Fibroblast of mammary gland (primary cell): ENCODE measurements around the gene ATRIP.
"Not testable (repeated sequence)": the region's sequence is repeated elsewhere in the genome, so short reads cannot be mapped to it uniquely, and the experiment has no call there.

Source experiments
- DNase-seq: peaks from one replicate; pipeline ENCODE4 v3.0.0-alpha.2; 2010; ENCODE audit warnings: low read depth
- H3K4me3 ChIP-seq: 2 replicates; pipeline ENCODE4 v1.5.1; 2011; ENCODE audit warnings: low read depth, mild to moderate bottlenecking, low read length, moderate library complexity; ENCODE audit not compliant: control insufficient read depth
- TF ChIP-seq, protein P1 (sequence below): conservative IDR thresholded peaks from 2 replicates; pipeline ENCODE4 v1.5.1; 2011; ENCODE audit warnings: low read depth, low read length, inconsistent platforms; ENCODE audit not compliant: control insufficient read depth, insufficient read depth

Gene ATRIP

DNA sequence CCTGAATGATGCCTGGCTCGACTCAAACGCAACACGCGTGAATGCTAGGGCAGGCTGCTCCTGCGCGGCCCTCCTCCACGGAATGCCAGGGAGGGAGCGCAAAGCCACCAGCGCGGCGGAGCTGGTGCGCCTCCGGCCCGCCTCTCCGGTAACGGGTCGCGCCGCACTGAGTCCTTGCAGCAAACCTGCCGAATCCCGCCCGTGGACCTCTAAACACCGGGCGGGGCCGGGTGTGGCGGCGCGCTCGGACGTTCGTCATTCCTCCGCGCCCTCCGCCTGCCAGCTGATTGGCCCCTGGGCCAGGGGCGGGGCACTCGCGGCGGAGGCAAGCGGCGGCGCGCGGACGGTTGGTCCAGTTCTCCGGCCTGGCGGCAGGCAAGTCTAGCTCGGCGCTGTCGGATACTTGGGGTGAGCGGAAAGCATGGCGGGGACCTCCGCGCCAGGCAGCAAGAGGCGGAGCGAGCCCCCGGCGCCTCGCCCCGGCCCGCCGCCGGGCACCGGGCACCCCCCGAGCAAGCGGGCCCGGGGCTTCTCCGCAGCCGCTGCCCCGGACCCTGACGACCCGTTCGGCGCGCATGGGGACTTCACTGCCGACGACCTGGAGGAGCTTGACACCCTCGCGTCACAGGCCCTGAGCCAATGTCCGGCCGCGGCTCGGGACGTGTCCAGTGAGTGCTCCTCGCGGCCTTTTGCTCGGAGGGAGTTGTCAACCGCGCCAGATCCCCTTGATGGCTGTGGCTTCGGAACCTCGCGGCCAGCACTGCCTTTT lies at the start of gene ATRIP:
ATRIP (plus strand) TSS at position 313 of the 769 bp plus-strand sequence; CDS start at position 422, 109 bp downstream.
- H3K4me3 ChIP-seq, result peak within 1 kb of the TSS; percentile 87
- TF ChIP-seq, protein P1, sequence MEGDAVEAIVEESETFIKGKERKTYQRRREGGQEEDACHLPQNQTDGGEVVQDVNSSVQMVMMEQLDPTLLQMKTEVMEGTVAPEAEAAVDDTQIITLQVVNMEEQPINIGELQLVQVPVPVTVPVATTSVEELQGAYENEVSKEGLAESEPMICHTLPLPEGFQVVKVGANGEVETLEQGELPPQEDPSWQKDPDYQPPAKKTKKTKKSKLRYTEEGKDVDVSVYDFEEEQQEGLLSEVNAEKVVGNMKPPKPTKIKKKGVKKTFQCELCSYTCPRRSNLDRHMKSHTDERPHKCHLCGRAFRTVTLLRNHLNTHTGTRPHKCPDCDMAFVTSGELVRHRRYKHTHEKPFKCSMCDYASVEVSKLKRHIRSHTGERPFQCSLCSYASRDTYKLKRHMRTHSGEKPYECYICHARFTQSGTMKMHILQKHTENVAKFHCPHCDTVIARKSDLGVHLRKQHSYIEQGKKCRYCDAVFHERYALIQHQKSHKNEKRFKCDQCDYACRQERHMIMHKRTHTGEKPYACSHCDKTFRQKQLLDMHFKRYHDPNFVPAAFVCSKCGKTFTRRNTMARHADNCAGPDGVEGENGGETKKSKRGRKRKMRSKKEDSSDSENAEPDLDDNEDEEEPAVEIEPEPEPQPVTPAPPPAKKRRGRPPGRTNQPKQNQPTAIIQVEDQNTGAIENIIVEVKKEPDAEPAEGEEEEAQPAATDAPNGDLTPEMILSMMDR, result no peak
- DNase-seq, result peak; percentile 75

DNA sequence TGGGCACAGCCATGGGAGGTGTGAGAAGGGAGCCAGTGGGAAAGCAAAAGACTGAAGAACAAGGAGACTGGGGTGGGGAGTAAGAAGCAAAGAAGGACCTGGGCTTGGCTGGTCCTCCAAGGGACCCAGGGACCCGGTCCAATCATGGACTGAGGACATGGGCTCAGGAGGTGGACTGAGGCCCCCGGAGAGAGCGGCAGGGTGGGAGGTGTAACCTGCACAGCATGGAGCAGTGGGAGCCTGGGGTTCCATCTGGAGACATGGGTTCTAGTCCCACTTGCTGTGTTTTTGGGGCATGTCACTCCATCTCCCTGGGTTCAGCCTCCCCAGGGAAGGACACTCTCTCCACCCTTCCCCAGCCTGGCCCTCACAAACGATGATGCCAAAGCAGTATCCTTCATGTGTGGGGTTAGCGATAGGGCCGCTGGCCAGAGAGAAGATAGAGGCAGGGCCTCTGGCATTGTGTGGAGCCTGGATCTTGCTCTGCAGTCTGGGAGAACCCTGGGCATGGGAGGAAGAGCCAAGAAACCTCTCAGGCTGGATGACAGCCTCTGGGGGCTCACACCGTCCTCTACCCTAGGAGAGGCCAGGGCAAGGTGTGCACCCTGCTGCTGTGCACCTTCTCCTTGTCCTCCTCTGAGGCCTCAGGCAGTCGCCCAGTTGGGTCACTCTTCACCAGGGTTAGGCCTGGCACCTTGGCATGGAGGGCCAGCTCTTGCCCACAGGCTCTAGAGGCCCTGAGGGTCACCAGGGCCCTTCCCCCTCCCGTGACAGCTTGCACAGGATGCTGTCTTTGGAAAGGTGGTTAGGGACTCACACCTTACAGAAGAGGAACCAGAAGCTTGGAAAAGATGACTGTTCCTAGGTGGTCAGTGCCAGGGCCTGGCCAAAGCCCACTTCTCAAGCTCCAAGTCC lies 48.5 kb upstream of the ATRIP start:
- TF ChIP-seq, protein P1, result no peak

DNA sequence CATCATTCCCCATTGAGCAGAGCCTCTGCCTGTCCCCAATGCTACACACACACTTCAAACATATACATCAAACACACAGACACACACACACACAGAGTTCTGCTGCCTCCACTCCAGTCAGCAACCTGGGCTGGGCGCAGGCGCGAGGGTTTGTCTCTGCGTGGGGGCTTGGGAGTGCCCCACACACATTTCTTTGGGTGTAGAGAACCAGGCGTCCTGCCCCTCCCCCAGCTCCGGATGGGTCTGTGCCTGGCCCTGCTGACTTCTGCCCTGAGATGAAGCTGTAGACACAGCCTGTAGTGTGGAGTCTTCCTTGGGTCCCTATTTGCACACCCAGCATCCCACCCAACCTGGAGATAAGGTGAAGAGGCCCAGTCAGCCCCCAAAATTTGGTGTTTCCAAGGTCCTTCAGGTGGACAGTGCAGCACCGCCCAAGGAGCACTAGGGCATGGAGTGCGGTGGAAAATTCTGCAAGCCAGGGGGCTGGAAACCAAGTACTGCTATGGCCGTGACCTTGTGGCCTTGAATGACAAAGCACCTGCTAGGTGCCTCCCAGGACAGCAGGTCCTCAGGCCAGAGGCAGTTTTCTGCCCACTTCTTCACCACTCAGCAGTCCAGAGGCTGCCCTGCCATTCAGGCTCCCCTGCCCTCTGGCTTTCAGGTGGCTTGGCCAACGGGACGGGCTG lies 47.7 kb upstream of the ATRIP start:
- no peak for DNase-seq
- TF ChIP-seq, protein P1, result no peak
- no peak overlapping the region for H3K4me3 ChIP-seq

More for the DNA sequence above, 48.5 kb upstream of the ATRIP start:
- H3K4me3 ChIP-seq, result no peak overlapping the region
- DNase-seq, result no peak

DNA sequence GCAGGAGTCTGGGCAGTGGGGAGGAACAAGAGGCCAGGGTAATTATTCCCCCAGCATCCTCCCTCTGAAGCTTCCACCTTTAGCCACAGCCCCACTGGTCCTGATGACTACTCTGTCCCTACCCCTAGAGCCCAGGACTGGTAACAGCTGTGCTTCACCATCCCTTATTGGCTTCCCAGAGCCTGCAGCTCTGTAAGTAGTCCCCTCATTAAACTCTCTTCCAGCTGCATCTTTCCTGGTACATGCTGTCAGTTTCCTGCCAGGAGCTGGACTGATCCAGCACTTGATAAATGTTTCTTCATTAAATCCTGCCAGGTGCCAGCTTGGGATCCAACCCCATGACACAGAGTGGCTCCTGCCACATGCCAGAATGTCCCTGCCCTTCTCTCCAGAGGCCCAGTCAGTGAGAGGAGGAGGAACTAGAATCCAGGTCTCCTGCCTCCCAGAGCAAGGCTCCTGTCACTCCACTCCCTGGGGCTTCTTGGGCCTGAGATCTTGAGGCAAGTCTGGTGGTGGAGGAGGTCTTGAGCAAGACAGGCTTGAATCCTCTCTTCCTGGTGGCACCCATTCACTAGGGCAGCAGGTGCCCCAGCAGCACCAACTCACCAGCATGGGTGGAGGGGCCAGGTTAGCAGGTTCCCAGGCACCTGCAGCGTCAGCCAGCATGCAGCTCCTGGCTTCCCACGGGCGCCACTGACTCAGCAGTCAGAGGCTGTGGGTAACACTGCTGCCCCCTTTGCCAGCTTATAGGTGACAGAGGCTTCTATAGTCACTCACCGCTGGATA lies 47.0 kb upstream of the ATRIP start:
- H3K4me3 ChIP-seq, result no peak overlapping the region
- TF ChIP-seq, protein P1, result no peak
- no peak for DNase-seq

DNA sequence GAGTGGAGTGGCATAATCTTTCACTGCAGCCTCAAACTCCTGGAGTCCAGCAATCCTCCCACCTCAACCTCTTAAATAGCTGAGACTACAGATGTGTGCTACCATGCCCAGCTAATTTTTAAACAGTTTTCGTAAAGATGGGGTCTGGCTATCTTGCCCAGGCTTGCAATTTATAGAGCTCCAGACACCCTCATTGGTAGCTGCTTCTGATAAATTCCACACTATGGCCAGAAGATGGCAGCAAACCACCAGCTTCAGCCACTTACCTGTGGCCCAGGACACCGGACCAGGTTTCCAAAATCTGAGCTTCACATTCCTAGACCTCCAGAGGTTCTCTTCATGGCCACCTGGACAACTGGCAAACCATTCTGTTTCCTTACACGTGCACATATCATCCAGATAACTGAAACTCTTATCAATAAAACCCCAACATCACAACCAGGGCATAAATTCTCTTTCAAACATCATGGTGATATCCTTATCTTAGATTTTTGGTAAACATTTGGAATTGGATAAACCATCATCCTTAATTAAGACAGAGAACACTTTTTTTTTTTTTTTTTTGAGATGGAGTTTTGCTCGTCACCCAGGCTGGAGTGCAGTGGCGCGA lies 45.6 kb upstream of the ATRIP start:
- DNase-seq, result peak; percentile 66
- no peak overlapping the region for H3K4me3 ChIP-seq
- TF ChIP-seq, protein P1, result peak; percentile 86

DNA sequence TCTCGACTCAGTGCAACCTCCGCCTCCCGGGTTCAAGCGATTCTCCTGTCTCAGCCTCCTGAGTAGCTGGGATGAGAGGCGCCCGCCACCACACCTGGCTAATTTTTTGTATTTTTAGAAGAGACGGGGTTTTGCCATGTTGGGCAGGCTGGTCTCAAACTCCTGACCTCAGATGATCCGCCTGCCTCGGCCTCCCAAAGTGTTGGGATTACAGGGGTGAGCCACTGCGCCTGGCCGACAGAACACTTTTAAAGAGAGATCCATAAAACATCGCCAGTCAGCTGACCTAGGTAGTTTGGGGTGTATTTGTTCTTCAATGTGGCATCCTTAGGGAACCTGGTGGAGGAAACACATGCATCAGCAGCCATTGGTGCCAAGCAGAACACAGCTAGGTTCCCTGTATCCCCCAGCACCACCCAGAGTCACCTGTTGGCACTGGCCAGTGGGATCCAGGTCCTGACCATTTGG lies 45.1 kb upstream of the ATRIP start:
- not testable (repeated sequence) for DNase-seq, H3K4me3 ChIP-seq
